IMR-90 (cell line): ENCODE measurements around the gene TXNDC5. TPM values are rescaled to one million over a fixed set of nuclear protein-coding genes. Genes with fewer than 3 reads are reported as not detected.
"Not testable (repeated sequence)": the region's sequence is repeated elsewhere in the genome, so short reads cannot be mapped to it uniquely, and the experiment has no call there.

Experiments
- ATAC-seq: fragments of 200-7000 bp; cut with Tn5 transposase; 2 replicates; pipeline ENCODE4 v1.9.1; 2020; ENCODE audit warnings: low read depth, mild to moderate bottlenecking, moderate library complexity
- BruUV-seq: library from RNA; stranded (reverse); fragments of 400-500 nt; replicated peaks from 2 replicates; lab custom pipeline; 2021; lab: Mats Ljungman, UMichigan
- CTCF ChIA-PET: fragments of 300-600 bp; formaldehyde crosslinking; extraction: SDS; loops from one replicate; lab custom pipeline; 2021; ENCODE audit warnings: antibody characterized with exemption; lab: Yijun Ruan, JAX
- POLR2A ChIA-PET: fragments of 300-600 bp; sonication (Branson Sonifier 250); formaldehyde crosslinking; loops from one replicate; lab custom pipeline; 2022; ENCODE audit warnings: antibody characterized with exemption; ENCODE audit not compliant: unreplicated experiment; lab: Charles Lee
- DNase-seq: peaks from one replicate; pipeline ENCODE4 v3.0.0; 2013
- H2AFZ ChIP-seq: replicated peaks from 2 replicates; pipeline ENCODE3; 2013; ENCODE audit warnings: low read length, mild to moderate bottlenecking; ENCODE audit not compliant: poor library complexity
- H2AK5ac ChIP-seq: 2 replicates; pipeline ENCODE4 v1.6.1; 2013; ENCODE audit warnings: low read depth, low read length, inconsistent platforms
- H2AK9ac ChIP-seq: replicated peaks from 2 replicates; pipeline ENCODE3; 2013; ENCODE audit warnings: mild to moderate bottlenecking, low read depth, low read length, moderate library complexity; ENCODE audit not compliant: poor library complexity
- H2BK120ac ChIP-seq: 2 replicates; pipeline ENCODE4 v1.6.1; 2013; ENCODE audit warnings: low read depth, low read length, inconsistent platforms
- H2BK15ac ChIP-seq: 3 replicates; pipeline ENCODE4 v1.6.1; 2013; ENCODE audit warnings: low read depth, low read length, inconsistent platforms
- H2BK20ac ChIP-seq: 2 replicates; pipeline ENCODE4 v1.6.1; 2013; ENCODE audit warnings: low read depth, mild to moderate bottlenecking, inconsistent platforms, low read length, moderate library complexity
- H2BK5ac ChIP-seq: 2 replicates; pipeline ENCODE4 v1.6.1; 2013; ENCODE audit warnings: mild to moderate bottlenecking, low read depth, low read length, inconsistent platforms; ENCODE audit not compliant: poor library complexity, severe bottlenecking
- H3K14ac ChIP-seq: replicated peaks from 2 replicates; pipeline ENCODE4 v1.6.1; 2013; ENCODE audit warnings: low read depth, low read length, inconsistent platforms
- H3K18ac ChIP-seq: 2 replicates; pipeline ENCODE4 v1.6.1; 2013; ENCODE audit warnings: low read depth, low read length, control low read depth
- H3K23ac ChIP-seq: 2 replicates; pipeline ENCODE4 v1.6.1; 2013; ENCODE audit warnings: low read depth, low read length, inconsistent platforms
- H3K27ac ChIP-seq: 2 replicates; pipeline ENCODE4 v1.5.1; 2013; ENCODE audit warnings: mild to moderate bottlenecking, control low read depth, low read length; ENCODE audit not compliant: insufficient read depth
- H3K27me3 ChIP-seq: 2 replicates; pipeline ENCODE4 v1.6.1; 2013; ENCODE audit warnings: low read length; ENCODE audit not compliant: control insufficient read depth, insufficient read depth
- H3K36me3 ChIP-seq: 2 replicates; pipeline ENCODE4 v1.6.1; 2013; ENCODE audit warnings: low read length, mixed read lengths; ENCODE audit not compliant: control insufficient read depth, insufficient read depth
- H3K4ac ChIP-seq: 2 replicates; pipeline ENCODE4 v1.6.1; 2013; ENCODE audit warnings: low read depth, low read length, inconsistent platforms
- H3K4me1 ChIP-seq: 2 replicates; pipeline ENCODE4 v1.6.1; 2013; ENCODE audit warnings: low read length, mixed read lengths; ENCODE audit not compliant: control insufficient read depth, insufficient read depth
- H3K4me2 ChIP-seq: 2 replicates; pipeline ENCODE4 v1.6.1; 2013; ENCODE audit warnings: low read depth, mild to moderate bottlenecking, control low read depth, low read length, moderate library complexity
- H3K4me3 ChIP-seq: 2 replicates; pipeline ENCODE4 v1.5.1; 2013; ENCODE audit warnings: low read depth, mild to moderate bottlenecking, control low read depth, low read length, moderate library complexity; ENCODE audit not compliant: insufficient read depth
- H3K56ac ChIP-seq: 2 replicates; pipeline ENCODE4 v1.6.1; 2013; ENCODE audit warnings: low read length, inconsistent platforms; ENCODE audit not compliant: insufficient read depth; ENCODE audit errors: extremely low read depth
- H3K79me1 ChIP-seq, 2 experiments: 2 replicates each; pipeline ENCODE4 v1.6.1; 2013; ENCODE audit warnings: low read length in 2 of 2, inconsistent platforms in 1 of 2, low read depth in 1 of 2
- H3K9ac ChIP-seq: 2 replicates; pipeline ENCODE4 v1.6.1; 2013; ENCODE audit warnings: low read depth, low read length, control low read depth
- H3K9me1 ChIP-seq: 2 replicates; pipeline ENCODE4 v1.6.1; 2013; ENCODE audit warnings: low read length, inconsistent platforms; ENCODE audit not compliant: insufficient read depth
- H3K9me3 ChIP-seq: 2 replicates; pipeline ENCODE4 v1.6.1; 2013; ENCODE audit warnings: low read length; ENCODE audit not compliant: control insufficient read depth, insufficient read depth
- H4K20me1 ChIP-seq: 2 replicates; pipeline ENCODE4 v1.6.1; 2013; ENCODE audit warnings: low read length, inconsistent platforms; ENCODE audit not compliant: insufficient read depth
- H4K5ac ChIP-seq: 2 replicates; pipeline ENCODE4 v1.6.1; 2013; ENCODE audit warnings: mild to moderate bottlenecking, low read depth, low read length, control low read depth
- H4K8ac ChIP-seq, 2 experiments: 2 replicates each; pipeline ENCODE4 v1.6.1; 2013; ENCODE audit warnings: low read depth in 2 of 2, low read length in 2 of 2, control low read depth in 1 of 2, inconsistent platforms in 1 of 2
- H4K91ac ChIP-seq: 2 replicates; pipeline ENCODE4 v1.6.1; 2013; ENCODE audit warnings: low read depth, low read length, inconsistent platforms; ENCODE audit not compliant: insufficient read depth
- WGBS, 2 experiments: methylation state at CpG; one replicate each; pipeline versions ENCODE4 v1.1.5 to v1.1.7; 2013; ENCODE audit warnings: missing lambda C conversion rate in 2 of 2; ENCODE audit not compliant: insufficient read length in 1 of 2; ENCODE audit errors: extremely low coverage in 2 of 2; 5-methylcytosine and 5-hydroxymethylcytosine counted together
- dilution Hi-C: fragments of 300-500 bp; cut with HindIII; formaldehyde crosslinking; loops from one replicate; pipeline ENCODE4 v1.14.3; 2018; ENCODE audit warnings: low sequenced_read_pairs; ENCODE audit not compliant: unreplicated experiment
- in situ Hi-C: fragments of 300-500 bp; cut with MboI; formaldehyde crosslinking; loops from 3 replicates; pipeline ENCODE4 v1.14.3; 2019; ENCODE audit warnings: low sequenced_read_pairs, inconsistent platforms, mixed read lengths
- intact Hi-C: fragments of 100-400 bp; cut with micrococcal nuclease; formaldehyde crosslinking; loops from 2 replicates; pipeline ENCODE4 v1.10.0; 2022
- polyA plus RNA-seq, 3 experiments: library from polyadenylated mRNA; depleted of rRNA; stranded (reverse); fragments of >200 nt; gene quantifications; 2 replicates each; pipeline ENCODE4 v1.2.3, GENCODE V29; 2012; ENCODE audit warnings: low replicate concordance in 1 of 3
- total RNA-seq: library from RNA; depleted of rRNA; stranded (reverse); fragments of >200 nt; gene quantifications from 2 replicates; pipeline ENCODE4 v1.2.3, GENCODE V29; 2012

The TXNDC5 gene
- total and polyA plus RNA-seq, 2 of the 4 experiments (the other 2 are of a cell fraction), result 274 to 439 TPM

DNA sequence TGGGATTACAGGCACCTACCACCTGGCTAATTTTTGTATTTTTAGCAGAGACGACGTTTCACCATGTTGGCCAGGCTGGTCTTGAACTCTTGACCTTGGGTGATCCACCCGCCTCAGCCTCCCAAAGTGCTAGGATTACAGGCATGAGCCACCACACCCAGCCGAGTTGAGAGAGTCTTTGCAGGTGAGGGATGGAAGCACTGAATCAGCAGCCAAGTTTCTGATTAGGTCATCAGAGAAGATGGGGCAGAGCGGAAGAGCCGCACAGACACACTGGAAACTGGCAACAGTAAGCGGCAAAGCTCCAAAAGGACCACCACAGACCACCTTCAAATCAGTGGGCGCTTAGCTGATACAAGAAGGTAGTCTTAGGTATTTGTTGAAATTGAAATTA is 12.4 kb downstream of the TXNDC5 start:
- H2BK120ac ChIP-seq, H3K9me1 ChIP-seq, H4K8ac ChIP-seq, H3K4me3 ChIP-seq, H3K27ac ChIP-seq, H3K18ac ChIP-seq, H3K4me2 ChIP-seq, intact Hi-C loops, H2BK5ac ChIP-seq, H4K5ac ChIP-seq, H4K91ac ChIP-seq, H3K4me1 ChIP-seq, CTCF ChIA-PET, H3K56ac ChIP-seq, POLR2A ChIA-PET, BruUV-seq, H3K9me3 ChIP-seq, ATAC-seq, H2BK20ac ChIP-seq, H2BK15ac ChIP-seq, H3K27me3 ChIP-seq, H2AK9ac ChIP-seq, dilution Hi-C loops, H3K23ac ChIP-seq, H3K14ac ChIP-seq, H3K9ac ChIP-seq, H2AK5ac ChIP-seq, H2AFZ ChIP-seq, H4K20me1 ChIP-seq, DNase-seq, H3K4ac ChIP-seq: not testable (repeated sequence)
- Histone ChIP-seq H3K36me3 (peaks cover 68% of the 10 kb centered on the region), H3K79me1 (peaks cover 30 to 44% of the 10 kb centered on the region in 2 experiments)
- in situ Hi-C loops, result loop anchor here (10.0 kb wide), 1 partner anchor 173 kb away; the partner anchor contains the start of gene BMP6
- 100% methylated on average over 2 of the region's 8 CpGs; no CpG with 5 or more reads in 1 of the 2 experiments for WGBS, 2 experiments
